GM21381 (cell line): Measurements from ENCODE around the gene SLC9A8.
"Not testable (repeated sequence)": the region's sequence is repeated elsewhere in the genome, so short reads cannot be mapped to it uniquely, and the experiment has no call there.

ENCODE experiments used
- ATAC-seq: cut with Tn5 transposase; IDR thresholded peaks from one replicate; pipeline ENCODE4 v1.9.1; 2021; ENCODE audit warnings: mild to moderate bottlenecking, moderate library complexity; ENCODE audit not compliant: unreplicated experiment

Gene SLC9A8

GRCh38 chr20:49812507-49813304 is at the start of gene SLC9A8:
Gene SLC9A8 (plus strand): TSS chr20:49812828. CDS start chr20:49812923, 95 bp downstream.
- peak; percentile 87 for ATAC-seq

- no peak for ATAC-seq
These were observed 49.5 kb upstream of the SLC9A8 start for GRCh38 chr20:49762940-49763766.

- no peak for ATAC-seq
These were observed 47.3 kb upstream of the SLC9A8 start for GRCh38 chr20:49765413-49765736.

GRCh38 chr20:49765846-49766541 is 46.6 kb upstream of the SLC9A8 start:
- no peak for ATAC-seq

GRCh38 chr20:49766979-49767521 is 45.6 kb upstream of the SLC9A8 start:
- no peak for ATAC-seq

GRCh38 chr20:49768204-49769047 is 44.2 kb upstream of the SLC9A8 start:
- ATAC-seq: no peak

GRCh38 chr20:49769048-49769581 is 43.5 kb upstream of the SLC9A8 start:
- ATAC-seq: no peak

GRCh38 chr20:49770634-49771033 is 42.0 kb upstream of the SLC9A8 start:
- ATAC-seq: no peak

- not testable (repeated sequence) for ATAC-seq
These were observed 38.4 kb upstream of the SLC9A8 start for GRCh38 chr20:49774213-49774612.

GRCh38 chr20:49775229-49775693 is 37.4 kb upstream of the SLC9A8 start:
- no peak for ATAC-seq

- no peak for ATAC-seq
These were observed 32.7 kb upstream of the SLC9A8 start for GRCh38 chr20:49779972-49780371.

GRCh38 chr20:49781676-49782075 is 31.0 kb upstream of the SLC9A8 start:
- ATAC-seq: no peak

- not testable (repeated sequence) for ATAC-seq
These were observed 30.2 kb upstream of the SLC9A8 start for GRCh38 chr20:49782439-49782838.

GRCh38 chr20:49783021-49783995 is 29.3 kb upstream of the SLC9A8 start:
- ATAC-seq: not testable (repeated sequence)

- no peak for ATAC-seq
These were observed 28.3 kb upstream of the SLC9A8 start for GRCh38 chr20:49784291-49784690.

- ATAC-seq: no peak
These were observed 27.3 kb upstream of the SLC9A8 start for GRCh38 chr20:49785149-49785851.

GRCh38 chr20:49785852-49786175 is 26.8 kb upstream of the SLC9A8 start:
- peak; percentile 93 for ATAC-seq

- peak; percentile 29 for ATAC-seq
These were observed 26.4 kb upstream of the SLC9A8 start for GRCh38 chr20:49786196-49786595.
